GM19099 (cell line): ENCODE data around the gene PRKCE.

Source experiments
- POLR2A ChIP-seq: IDR thresholded peaks from 3 replicates; pipeline ENCODE4 v1.6.1; 2011; ENCODE audit warnings: low read depth; ENCODE audit not compliant: insufficient read length; ENCODE audit errors: extremely low read depth

PRKCE gene

DNA sequence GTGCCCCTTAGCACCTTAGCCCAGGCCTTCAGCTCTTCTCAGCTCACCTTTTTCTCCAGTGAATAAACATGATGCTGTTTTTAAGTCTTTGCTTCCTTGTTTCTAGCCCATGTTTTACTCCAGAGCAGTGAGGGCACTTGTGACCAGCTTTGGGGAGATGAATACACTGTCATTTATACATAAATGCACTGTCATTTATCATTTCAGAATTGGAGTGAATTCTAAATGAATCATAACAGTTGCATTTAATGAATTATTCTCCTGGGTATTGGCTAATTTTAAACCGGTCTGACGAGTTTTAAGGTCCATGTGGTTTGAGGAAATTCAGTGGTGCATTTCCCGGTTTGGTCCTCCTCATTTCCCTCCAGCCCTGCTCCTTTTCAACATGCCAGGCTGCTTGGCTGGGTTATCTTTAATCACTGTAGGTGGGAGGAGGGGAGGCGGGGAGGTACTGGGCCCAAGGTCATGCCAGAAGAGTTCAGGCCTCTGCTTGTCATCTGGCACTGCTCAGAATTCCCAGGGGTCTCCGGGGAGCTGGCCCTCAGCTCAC lies 23.9 kb downstream of the PRKCE start:
- no peak for TF ChIP-seq POLR2A

DNA sequence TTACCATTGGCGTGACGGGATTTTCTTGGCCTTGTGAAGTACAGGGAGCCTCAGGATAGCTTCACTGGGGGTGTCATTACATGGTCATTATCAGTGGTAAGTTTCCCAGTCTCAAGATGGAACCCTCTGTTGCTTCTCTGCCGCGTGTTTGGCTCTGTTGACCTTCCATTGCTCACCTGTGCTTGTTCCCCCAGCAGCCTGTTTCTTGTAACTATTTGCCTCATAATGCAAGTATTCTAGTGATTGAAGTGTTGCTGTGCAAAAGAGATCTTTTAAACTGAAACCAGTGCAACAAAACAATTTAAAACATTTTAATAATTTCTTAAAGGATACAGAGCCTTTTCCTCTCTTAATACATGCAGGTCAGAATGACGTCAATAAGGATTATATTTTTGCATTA lies 24.6 kb downstream of the PRKCE start:
- no peak for TF ChIP-seq POLR2A

DNA sequence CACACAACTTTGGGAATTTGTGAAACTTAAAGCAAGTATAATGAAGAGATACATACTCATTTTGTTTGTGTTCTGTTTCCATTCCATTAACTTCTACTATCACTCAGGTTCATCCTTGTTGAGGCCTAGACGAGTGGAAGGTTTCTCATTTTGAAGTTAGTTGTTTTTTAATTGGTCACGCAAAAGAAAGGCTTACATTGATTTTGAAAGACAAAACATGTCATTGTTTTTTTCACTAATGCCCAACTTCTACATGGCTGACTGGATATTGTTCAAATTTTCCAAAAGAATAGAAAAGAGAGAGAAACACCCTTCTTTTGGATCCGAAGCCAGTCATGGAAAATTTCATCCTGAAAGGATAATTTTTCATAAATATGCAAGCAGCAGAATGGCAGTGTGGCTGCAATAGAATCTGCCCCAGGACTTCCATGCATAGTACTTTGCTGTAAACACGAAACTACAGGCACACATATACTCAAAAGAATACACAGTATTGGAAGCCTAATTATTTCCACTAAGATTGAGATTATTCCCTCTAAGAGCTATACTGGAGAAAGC lies 27.4 kb downstream of the PRKCE start:
- no peak for TF ChIP-seq POLR2A

DNA sequence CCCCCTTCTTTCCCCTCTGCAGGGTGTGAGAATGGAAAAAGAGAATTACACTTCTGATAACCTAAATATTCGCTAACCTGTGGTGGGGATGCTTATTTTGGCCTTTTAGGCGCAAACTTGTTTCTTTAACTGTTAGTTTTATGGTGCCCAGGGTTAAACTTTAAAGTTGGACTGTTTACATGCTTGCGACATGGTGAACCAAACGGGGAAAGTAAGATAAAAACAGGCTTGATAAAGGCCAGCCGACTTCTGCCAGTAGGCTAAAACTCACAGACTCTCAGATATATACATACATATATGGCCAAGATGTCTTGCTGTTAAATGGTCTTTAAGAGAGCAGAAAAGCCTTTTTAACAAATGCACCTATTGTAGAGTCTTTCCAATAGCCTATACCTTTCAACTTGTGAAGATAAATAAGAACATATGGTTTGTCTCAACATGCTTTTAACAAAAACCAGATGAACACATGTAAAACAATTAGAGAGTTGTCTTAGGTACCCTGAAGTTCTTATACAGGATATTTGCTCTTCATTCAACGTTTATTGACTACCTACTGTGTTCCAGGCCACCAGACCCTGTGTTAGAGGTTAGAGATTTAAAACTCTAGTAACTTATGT lies 29.0 kb downstream of the PRKCE start:
- TF ChIP-seq POLR2A, result no peak

DNA sequence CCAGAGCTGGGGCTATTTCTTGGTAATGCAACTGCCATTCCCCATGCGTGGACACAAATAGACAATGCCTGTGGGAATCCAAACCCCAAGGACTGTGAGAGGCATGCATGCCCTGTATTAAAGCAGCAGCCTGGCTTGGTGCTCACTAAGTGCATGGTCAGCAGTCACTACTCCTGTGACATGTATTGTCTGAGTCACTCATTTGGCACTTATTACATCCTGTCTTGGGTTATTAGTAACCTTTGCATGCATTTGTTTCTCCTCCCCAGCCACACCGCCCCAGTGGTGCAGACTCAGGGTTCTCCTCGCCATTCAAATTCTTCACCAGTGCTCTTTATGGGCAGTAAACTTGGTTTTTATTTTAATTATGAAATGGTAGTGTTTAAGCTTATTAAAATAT lies 30.2 kb downstream of the PRKCE start:
- TF ChIP-seq POLR2A, result no peak

DNA sequence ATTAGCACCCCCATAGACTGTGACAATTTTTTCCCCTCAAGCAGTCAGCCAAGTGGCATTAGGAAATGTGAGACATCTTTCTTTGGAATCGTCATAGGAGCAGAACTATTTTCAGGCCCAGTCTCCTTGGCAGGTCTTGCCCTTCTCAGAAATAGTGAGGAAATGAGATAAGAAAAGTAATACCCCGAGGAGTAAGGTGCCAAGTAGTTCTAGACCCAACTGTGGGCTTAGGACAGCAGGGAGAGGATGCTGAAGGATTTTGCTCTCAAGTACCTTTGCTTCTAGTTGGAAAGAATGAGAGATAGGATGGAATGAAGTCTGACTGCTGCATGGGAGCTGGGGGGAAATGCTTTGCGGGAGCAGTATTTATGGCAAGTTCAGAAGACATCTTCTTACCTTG lies 31.8 kb downstream of the PRKCE start:
- no peak for TF ChIP-seq POLR2A

DNA sequence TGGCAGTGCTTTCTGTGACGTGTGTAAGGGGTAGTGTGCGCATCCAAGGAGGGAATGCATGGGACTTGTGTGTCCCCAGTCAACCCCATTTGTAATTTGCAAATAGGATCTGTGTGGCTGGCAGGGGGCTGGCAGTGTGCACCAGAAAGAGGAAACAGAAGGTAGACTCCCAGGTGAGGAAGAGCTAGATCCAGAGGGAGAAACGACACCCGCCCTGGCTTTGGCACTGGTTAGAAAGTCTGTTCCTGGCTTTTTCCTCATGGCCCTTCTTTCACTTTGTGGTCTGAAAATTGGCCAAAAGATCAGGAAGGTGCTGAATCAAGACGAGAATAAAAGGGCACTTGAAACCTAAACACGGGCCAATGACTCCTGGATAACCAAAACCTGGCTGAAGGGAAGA lies 33.3 kb downstream of the PRKCE start:
- no peak for TF ChIP-seq POLR2A

DNA sequence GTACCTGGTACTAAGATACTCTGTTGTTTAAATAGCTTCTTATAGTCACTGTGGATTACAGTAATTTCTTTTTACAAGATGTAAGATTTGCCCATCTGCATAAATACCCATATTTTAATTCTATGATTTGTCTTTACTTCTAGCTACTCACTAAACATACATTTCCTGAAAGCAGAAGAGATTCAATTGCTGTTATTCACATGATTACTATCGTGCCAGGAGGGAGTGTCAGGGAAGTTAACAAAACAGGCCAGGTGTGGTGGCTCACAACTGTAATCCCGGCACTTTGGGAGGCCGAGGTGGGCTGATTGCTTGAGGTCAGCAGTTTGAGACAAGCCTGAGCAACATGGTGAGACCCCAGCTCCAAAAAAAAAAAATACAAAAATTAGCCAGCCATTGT lies 33.8 kb downstream of the PRKCE start:
- no peak for TF ChIP-seq POLR2A

DNA sequence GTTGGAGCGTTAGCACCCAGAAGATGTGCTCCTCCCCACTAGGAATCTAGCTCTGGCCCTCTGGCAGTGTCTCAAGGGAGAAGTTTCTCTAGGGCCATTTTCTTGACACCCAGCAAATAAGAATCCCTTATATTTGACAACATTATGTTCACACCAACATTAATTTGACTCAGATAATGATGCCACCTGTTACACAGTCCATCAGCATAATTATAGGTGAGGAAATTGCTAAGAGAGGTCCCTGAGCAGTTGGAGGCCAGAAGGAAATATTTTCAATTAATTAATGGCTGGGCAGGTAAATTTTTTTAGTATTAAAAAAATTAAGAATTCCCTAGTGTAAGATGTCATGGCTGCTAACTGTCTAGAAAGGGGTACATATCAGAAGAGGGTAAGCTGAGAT lies 36.5 kb downstream of the PRKCE start:
- no peak for TF ChIP-seq POLR2A

DNA sequence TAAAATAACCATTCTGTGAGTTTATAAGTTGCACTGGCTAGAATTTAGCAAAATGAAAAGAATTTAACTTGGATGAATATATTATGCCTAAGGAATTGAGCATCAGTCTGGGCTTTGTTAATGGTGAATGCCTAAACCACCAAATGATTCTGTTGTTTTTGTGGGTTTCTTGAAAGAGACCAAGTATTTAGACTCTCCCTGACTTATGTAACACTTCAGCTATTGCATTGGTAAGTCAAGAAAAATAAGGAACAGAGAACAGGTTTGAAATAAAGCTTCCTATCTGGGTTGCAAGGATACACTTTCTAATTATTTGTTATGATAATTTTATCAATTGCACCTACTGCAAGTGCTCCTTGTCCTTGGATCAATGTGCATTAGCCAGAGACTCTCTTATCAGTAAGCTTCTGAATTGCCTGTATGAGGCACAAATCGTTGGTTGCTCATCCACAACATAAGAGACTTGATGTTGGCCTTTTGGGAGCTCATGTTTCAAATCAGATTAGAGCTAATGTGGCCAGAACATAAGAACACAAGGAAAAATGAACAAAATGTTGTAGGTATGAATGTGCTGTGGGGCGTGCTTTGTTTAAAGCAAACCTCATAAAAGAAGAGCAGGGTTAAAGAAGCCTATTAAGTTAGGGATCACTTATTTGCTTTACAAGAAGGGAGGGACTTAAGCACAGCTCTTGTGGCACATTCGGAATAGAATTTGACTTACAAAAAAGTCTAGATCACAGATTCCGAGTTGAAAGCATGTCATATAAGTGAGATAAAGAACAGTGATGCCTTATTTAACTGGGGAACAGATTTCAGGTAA lies 37.2 kb downstream of the PRKCE start:
- no peak for TF ChIP-seq POLR2A

DNA sequence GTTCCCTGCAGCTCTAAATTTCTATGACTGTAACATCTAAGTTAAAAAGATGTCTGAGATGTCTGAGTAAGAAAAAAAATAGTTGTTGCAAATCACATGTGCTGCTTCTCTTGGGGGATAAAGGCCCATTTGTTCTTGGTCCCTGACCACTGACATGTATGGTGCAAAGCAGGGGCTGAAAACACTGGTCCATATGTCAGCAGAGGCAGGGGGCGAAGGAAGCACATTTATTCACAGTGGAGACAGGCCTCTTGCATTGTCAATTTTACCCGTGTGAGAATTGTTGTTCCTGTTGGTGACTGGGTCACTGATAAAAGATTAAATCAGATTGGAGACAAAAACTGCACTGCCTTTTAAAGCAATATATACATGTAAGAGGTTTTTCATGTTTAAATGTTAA lies 38.8 kb downstream of the PRKCE start:
- TF ChIP-seq POLR2A, result no peak

DNA sequence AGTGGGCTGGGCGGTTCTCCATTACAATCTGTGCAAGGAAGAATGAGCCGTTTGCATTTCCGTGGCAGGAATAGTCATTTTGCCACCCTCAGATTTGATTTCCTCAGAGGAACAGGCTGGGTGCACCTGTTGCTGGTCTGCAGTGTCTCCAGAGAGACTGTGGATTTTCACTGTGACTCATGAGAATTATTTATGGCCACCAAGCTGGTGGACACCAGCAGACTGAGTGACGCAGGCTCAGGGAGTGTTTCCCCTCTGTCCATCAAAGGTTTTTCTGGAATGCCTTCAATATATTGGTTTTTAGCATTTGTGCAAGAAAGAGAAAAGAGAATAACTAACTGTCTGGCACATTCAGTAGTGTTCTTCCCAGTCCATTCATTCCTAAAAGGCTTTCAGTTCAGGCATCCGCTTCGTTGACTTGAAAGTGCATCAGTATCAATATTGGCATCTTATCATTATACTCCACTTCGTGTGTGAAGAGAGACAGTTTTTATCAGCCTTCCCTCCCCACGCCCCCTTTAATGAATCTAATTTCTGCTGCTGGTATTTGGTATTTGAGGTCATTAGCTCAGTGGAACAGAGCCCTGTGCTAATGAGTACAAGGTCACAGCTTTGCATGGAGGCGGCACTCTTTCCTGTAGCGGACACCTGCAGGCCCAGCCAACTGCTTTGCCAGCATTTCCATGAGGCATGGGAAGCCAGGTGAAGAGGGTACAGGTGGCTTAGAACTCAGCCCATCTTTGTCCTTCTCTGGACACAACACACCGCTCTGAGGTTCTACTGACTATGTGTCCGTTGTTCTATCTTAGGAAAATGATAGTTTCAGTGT lies 39.9 kb downstream of the PRKCE start:
- no peak for TF ChIP-seq POLR2A

DNA sequence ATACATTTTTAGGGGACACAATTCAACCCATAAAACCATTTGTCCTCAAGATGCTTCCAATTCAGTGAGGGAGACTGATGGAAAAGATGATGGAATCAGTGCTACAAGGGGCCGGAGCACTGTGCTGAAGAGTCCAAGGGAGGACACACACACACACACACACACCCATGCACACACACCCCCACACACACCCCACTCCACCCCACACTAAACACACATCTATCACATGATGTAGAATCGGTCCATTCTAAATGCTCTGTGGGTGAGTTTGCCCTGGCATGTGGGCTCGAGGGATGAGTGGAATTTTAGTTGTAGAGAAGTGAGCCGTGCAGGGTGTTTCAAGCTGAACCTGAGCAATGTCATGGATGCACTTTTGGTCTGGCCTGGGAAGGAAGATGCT lies 41.1 kb downstream of the PRKCE start:
- no peak for TF ChIP-seq POLR2A

DNA sequence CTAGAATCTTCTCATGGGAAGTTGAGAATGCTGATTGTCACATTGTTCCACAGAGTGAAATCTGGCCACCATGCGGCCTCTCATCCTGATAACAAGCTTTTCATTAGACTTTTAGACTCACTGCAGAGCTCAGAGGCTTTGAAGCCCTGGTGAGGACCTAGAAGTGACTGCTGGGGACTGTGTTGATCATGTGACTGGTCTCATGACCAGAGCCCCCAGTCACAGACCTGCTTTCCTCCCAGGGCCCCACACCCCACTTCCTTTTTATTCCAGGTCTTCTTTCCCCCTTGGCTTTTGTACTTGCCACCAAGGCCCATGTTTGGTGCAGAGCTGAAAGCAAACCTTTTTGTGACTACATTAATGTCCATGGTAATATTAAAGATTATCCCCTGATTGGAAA lies 45.2 kb downstream of the PRKCE start:
- TF ChIP-seq POLR2A, result no peak

DNA sequence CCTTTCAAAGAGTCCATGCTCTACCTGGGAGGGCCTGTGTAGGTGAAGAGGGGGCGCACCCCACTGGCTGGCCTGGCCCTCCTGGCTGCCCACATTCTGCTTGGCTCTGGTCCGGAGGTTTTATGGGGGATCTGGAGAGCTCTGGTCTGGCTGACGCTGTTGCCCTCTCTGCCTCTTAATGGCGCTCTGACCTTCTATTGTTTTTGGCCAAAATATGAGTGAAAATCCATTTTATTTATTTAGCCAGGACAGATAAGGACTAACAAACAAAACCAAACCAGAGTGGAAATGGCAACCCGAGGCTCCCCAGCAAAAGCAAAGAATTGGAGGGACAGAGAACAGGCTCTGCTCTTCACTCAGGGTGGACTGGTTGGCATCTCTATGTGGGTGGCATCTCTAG lies 45.7 kb downstream of the PRKCE start:
- no peak for TF ChIP-seq POLR2A
